ENCODE data around the gene RASSF5. TPM values are rescaled to one million over a fixed set of nuclear protein-coding genes. Genes with fewer than 3 reads are reported as not detected.

RASSF5 gene
- total and polyA plus RNA-seq, 9 of the 15 experiments (the other 6 are each of a cell fraction or from before 2014, with no cell fraction given): 6.1 to 41.0 (median 25.2) TPM

- H3K27ac ChIP-seq (ENCODE audit: extremely low read depth, low read depth, low read length): no peak overlapping the region
- no peak overlapping the region for H3K4me3 ChIP-seq
- 57% methylated on average over 7 of the region's 7 CpGs for WGBS (ENCODE audit: insufficient coverage, low coverage, missing lambda C conversion rate)
- CTCF ChIA-PET (ENCODE audit: low intra/inter-chr PET ratio): interaction anchor here (0.6 to 4.4 kb wide), 12 partner anchors 56 to 1189 kb away, joined by 3 to 43 read pairs (median 4); no protein-coding TSS in a partner anchor
- no peaks in the 10 kb centered on the region for H3K9me1 ChIP-seq (ENCODE audit: control insufficient read depth, insufficient read depth, low read length)
- in situ Hi-C loops (cut with MboI): loop anchor here (25.0 kb wide), 2 partner anchors 304 to 904 kb away; partner anchors contain the start of gene FCMR
- DNase-seq (ENCODE audit: extremely low read depth in 1 of 4, low spot score in 3 of 4): peak; percentile 55 to 68 (median 62)
- peaks cover 70% of the 10 kb centered on the region for H3K36me3 ChIP-seq (ENCODE audit: control insufficient read depth, insufficient read depth, low read length)
- H3K4me1 ChIP-seq (replicated peaks in 1 of 2; ENCODE audit: control insufficient read depth in 2 of 2, insufficient read depth in 2 of 2, low read length in 2 of 2): peaks cover 5 to 7% of the 10 kb centered on the region in 2 experiments; a peak in 4 of 5 replicates
- BruUV-seq (replicated peaks): no TSS peak
- H3K27me3 ChIP-seq (ENCODE audit: control insufficient read depth in 2 of 2, insufficient read depth in 2 of 2, low read length in 2 of 2): no peaks in the 10 kb centered on the region
- no peak overlapping the region for H3K9ac ChIP-seq (ENCODE audit: insufficient read depth in 1 of 2, low read depth in 2 of 2, low read length in 2 of 2)
- peak; percentile 78 for FAIRE-seq
- POLR2A ChIA-PET: no interaction called here
- H3K4me2 ChIP-seq (ENCODE audit: insufficient read depth, low read length): no peak overlapping the region
- intact Hi-C loops (cut with micrococcal nuclease): loop anchor here (1.0 to 5.0 kb wide), 4 partner anchors 56 to 374 kb away; no protein-coding TSS in a partner anchor
- peaks cover 16% of the 10 kb centered on the region for H3K79me2 ChIP-seq (ENCODE audit: control insufficient read depth, insufficient read depth, low read length)
- H3K9me3 ChIP-seq (replicated peaks; ENCODE audit: control insufficient read depth, insufficient read depth, low read depth, low read length): no peaks in the 10 kb centered on the region
- ATAC-seq: no peak
- H4K20me1 ChIP-seq (replicated peaks; ENCODE audit: control insufficient read depth, insufficient read depth, low read length): no peaks in the 10 kb centered on the region
- H2AFZ ChIP-seq (ENCODE audit: low read depth, low read length): no peak overlapping the region
- TF ChIP-seq RBM15 (IDR thresholded peaks at IDR 0.05; ENCODE audit: insufficient read depth, low read length) (no peak), BACH1 (tag; IDR thresholded peaks at IDR 0.05) (no peak), NFRKB (IDR thresholded peaks at IDR 0.05; ENCODE audit: low read depth) (no peak), MXI1 (IDR thresholded peaks at IDR 0.05; ENCODE audit: low read depth, low read length) (no peak), BMI1 (IDR thresholded peaks at IDR 0.05; ENCODE audit: low read length) (no peak), JUND (IDR thresholded peaks at IDR 0.05; ENCODE audit: borderline replicate concordance, low read depth, low read length) (0 out of 2 replicates have a peak, but pooled peaks have one; percentile 15), JUND (tag; IDR thresholded peaks at IDR 0.05; ENCODE audit: borderline replicate concordance, low read depth, low read length) (no peak; the same call in 2 of the 3 replicates), BCL6 (CRISPR knock-in tag; IDR thresholded peaks at IDR 0.05) (no peak), CTCFL (IDR thresholded peaks at IDR 0.05; ENCODE audit: borderline replicate concordance, insufficient read depth, low read depth, low read length, poor library complexity, severe bottlenecking) (peak; percentile 47), DEAF1 (CRISPR knock-in tag; IDR thresholded peaks at IDR 0.05) (peak; percentile 44; the same call in 1 of the 2 replicates), NRF1 (conservative IDR thresholded peaks at IDR 0.05 in 1 of 2, IDR thresholded peaks at IDR 0.05 in 1 of 2) (no peak), ZNF76 (CRISPR knock-in tag; IDR thresholded peaks at IDR 0.05; ENCODE audit: borderline replicate concordance) (no peak), MCM3 (IDR thresholded peaks at IDR 0.05) (no peak), MAFF (IDR thresholded peaks at IDR 0.05; ENCODE audit: low read length) (no peak), FOXK2 (conservative IDR thresholded peaks at IDR 0.05 in 1 of 2, IDR thresholded peaks at IDR 0.05 in 1 of 2; ENCODE audit: low read depth in 2 of 2) (no peak), ZBED1 (IDR thresholded peaks at IDR 0.05) (no peak), RBM25 (IDR thresholded peaks at IDR 0.05; ENCODE audit: low read depth, low read length, severe bottlenecking) (no peak), ZNF436 (CRISPR knock-in tag; IDR thresholded peaks at IDR 0.05) (no peak)
- TF ChIP-seq, protein P1, sequence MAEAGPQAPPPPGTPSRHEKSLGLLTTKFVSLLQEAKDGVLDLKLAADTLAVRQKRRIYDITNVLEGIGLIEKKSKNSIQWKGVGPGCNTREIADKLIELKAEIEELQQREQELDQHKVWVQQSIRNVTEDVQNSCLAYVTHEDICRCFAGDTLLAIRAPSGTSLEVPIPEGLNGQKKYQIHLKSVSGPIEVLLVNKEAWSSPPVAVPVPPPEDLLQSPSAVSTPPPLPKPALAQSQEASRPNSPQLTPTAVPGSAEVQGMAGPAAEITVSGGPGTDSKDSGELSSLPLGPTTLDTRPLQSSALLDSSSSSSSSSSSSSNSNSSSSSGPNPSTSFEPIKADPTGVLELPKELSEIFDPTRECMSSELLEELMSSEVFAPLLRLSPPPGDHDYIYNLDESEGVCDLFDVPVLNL (CRISPR knock-in tag; IDR thresholded peaks at IDR 0.05; ENCODE audit: low read depth): no peak
These were observed 100.9 kb downstream of the RASSF5 start for GRCh38 chr1:206608108-206608698.

All from K562 (cell line).